C1 segment of cervical spinal cord (tissue), 14 donors: Measurements from ENCODE around the gene OR6C4.
A peak's percentile ranks its signal among the peaks of the same experiment; 100 is the strongest.
"Not testable (repeated sequence)": the region's sequence is repeated elsewhere in the genome, so short reads cannot be mapped to it uniquely, and the experiment has no call there.

Source experiments
- DNase-seq, 14 donors: peaks; one replicate each; lab custom pipeline; 2025; lab: John Stamatoyannopoulos, UW

Gene OR6C4

GRCh38 chr12:55549302-55549701 is at the start of gene OR6C4:
Gene OR6C4 (plus strand): TSS chr12:55549602. CDS start chr12:55551227, 1,625 bp downstream.
- DNase-seq, result no peak

GRCh38 chr12:55499810-55500252 is 49.6 kb upstream of the OR6C4 start:
- peak in 1 of 14 donors; percentile 1 for DNase-seq

GRCh38 chr12:55501601-55502000 is 47.8 kb upstream of the OR6C4 start:
- no peak for DNase-seq

GRCh38 chr12:55515696-55516095 is 33.7 kb upstream of the OR6C4 start:
- DNase-seq, result no peak

GRCh38 chr12:55516391-55516790 is 33.0 kb upstream of the OR6C4 start:
- no peak for DNase-seq

GRCh38 chr12:55548235-55548634 is 1.2 kb upstream of the OR6C4 start:
- not testable (repeated sequence) for DNase-seq

- no peak for DNase-seq
Observed at GRCh38 chr12:55548756-55549155, 646 bp upstream of the OR6C4 start.

GRCh38 chr12:55554296-55554695 is 4.9 kb downstream of the OR6C4 start:
- no peak for DNase-seq

GRCh38 chr12:55570060-55570459 is 20.7 kb downstream of the OR6C4 start:
- DNase-seq, result not testable (repeated sequence)

- not testable (repeated sequence) for DNase-seq
Observed at GRCh38 chr12:55570689-55571088, 21.3 kb downstream of the OR6C4 start.

- no peak for DNase-seq
Observed at GRCh38 chr12:55572168-55572567, 22.8 kb downstream of the OR6C4 start, which contains the start of gene OR2AP1. Gene OR2AP1 (plus strand): TSS chr12:55572468. CDS start chr12:55574415, 1,947 bp downstream.

GRCh38 chr12:55582066-55582465 is 32.7 kb downstream of the OR6C4 start:
- no peak for DNase-seq

- no peak for DNase-seq
Observed at GRCh38 chr12:55585817-55586216, 36.4 kb downstream of the OR6C4 start.

GRCh38 chr12:55590152-55590551 is 40.8 kb downstream of the OR6C4 start:
- not testable (repeated sequence) for DNase-seq
